A673 (cell line): Measurements from ENCODE around the gene ADAMTS14.

Source experiments
- CTCF ChIP-seq: fragments of 300-800, 200-600 bp; sonication (generic); conservative IDR thresholded peaks from 2 replicates; pipeline ENCODE4 v1.5.1; 2017; ENCODE audit warnings: low read depth, mild to moderate bottlenecking, antibody characterized with exemption, low read length, moderate library complexity, mixed read lengths
- EZH2 ChIP-seq: fragments of 200-600 bp; sonication (generic); IDR thresholded peaks from 2 replicates; pipeline ENCODE4 v1.6.1; 2017; ENCODE audit warnings: borderline replicate concordance, low read depth, mild to moderate bottlenecking, mixed read lengths, antibody characterized with exemption, low read length; ENCODE audit not compliant: poor library complexity, severe bottlenecking

GRCh38 chr10:70683940-70684339 lies 11.6 kb downstream of the ADAMTS14 start:
- TF ChIP-seq CTCF, result no peak
- TF ChIP-seq EZH2, result no peak
